Muscle layer of duodenum (tissue), 2 donors: ENCODE data around the gene PPP1CC.
A peak's percentile ranks its signal among the peaks of the same experiment; 100 is the strongest.

Experiments used
- H3K27ac ChIP-seq: one replicate; pipeline ENCODE4 v1.7.0; 2013; ENCODE audit warnings: mild to moderate bottlenecking, low read length
- H3K27me3 ChIP-seq: one replicate; pipeline ENCODE4 v1.7.0; 2013; ENCODE audit warnings: low read depth, mild to moderate bottlenecking, control low read depth, low read length
- H3K36me3 ChIP-seq, 2 donors: one replicate each; pipeline ENCODE4 v1.7.0; 2013; ENCODE audit warnings: low read length in 2 of 2, control low read depth in 1 of 2, mild to moderate bottlenecking in 1 of 2; ENCODE audit not compliant: insufficient read depth in 2 of 2, control insufficient read depth in 1 of 2
- H3K4me1 ChIP-seq, 2 donors: one replicate each; pipeline ENCODE4 v1.7.0; 2013; ENCODE audit warnings: low read length in 2 of 2, mild to moderate bottlenecking in 2 of 2, control low read depth in 1 of 2, moderate library complexity in 1 of 2; ENCODE audit not compliant: insufficient read depth in 2 of 2, control insufficient read depth in 1 of 2
- H3K4me3 ChIP-seq, 2 donors: one replicate each; pipeline ENCODE4 v1.7.0; 2013; ENCODE audit warnings: low read length in 2 of 2, low read depth in 1 of 2, mild to moderate bottlenecking in 1 of 2
- H3K9me3 ChIP-seq, 2 donors: one replicate each; pipeline ENCODE4 v1.7.0; 2013; ENCODE audit warnings: low read length in 2 of 2, control low read depth in 1 of 2, mild to moderate bottlenecking in 1 of 2; ENCODE audit not compliant: control insufficient read depth in 1 of 2
- donor health status: healthy.

PPP1CC gene

DNA sequence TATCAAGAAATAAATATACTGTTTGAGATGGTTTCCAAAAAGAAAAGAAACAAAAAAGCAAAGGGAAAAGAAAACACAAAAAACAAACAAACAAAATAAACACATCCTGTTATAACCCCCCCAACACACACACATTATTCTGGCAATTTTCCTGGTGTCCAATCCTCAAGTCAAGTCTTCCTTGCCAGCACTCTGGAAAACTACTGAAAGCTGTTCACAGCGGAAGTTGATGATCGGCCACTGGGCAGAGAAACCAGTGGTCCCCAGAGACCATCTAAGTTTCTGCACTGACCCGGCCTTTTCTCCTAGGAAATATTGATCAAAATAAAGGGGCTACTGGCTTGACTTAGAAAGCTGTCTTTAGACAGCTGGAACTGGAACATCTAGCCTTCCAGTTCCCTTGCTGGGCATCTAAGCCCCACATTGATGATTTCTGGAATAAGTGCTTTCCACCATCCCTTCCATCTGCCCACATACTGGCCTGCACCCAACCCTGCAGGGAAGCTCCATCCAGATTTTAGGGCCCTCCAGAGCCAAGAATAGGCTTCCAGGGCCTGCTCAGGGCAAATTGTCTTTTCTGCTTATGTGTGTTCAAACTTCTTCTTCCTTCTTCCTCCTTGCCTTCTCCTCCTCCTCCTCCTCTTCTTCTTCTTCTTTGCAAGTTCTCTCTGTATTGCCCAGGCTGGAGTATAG, 11.6 kb upstream of the PPP1CC start:
- H3K36me3 ChIP-seq, result no peaks in the 10 kb centered on the region
- no peak overlapping the region for H3K27ac ChIP-seq
- no peaks in the 10 kb centered on the region for H3K27me3 ChIP-seq
- H3K4me1 ChIP-seq, result no peaks in the 10 kb centered on the region
- H3K4me3 ChIP-seq, result no peak overlapping the region
- H3K9me3 ChIP-seq, result no peaks in the 10 kb centered on the region

DNA sequence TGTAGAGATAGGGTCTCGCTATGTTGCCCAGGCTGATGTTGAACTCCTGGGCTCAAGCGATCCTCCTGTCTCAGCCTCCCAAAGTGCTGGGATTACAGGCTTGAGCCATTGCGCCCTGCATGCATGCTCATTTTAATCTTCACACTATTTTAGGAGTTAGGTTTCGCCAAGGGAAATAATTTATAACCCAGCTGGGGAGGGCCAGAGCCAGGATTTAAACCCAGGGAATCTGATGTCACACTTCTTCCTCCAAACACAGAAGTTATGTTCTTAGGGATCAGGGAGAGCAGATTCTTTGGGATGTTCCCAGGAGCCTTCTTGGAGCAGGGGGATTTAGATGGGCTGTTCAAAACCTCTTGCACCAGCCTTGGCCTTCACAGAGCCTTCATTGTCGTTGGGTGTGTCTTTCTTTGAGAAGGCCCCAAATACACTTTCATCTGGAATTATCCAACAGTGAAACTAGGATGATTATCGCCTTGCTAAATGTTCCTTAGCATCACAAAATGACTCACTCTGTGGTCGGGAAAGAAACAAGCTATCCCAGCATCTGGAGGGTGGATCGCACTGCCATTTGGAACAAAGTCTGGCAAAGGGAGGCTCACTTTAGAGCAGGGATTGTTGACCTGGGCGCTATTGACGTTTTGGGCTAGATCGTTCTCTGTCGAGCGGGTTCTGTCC, 8.2 kb upstream of the PPP1CC start:
- H3K36me3 ChIP-seq, result no peaks in the 10 kb centered on the region
- H3K27ac ChIP-seq, result peak overlapping the region; percentile 39
- H3K27me3 ChIP-seq, result no peaks in the 10 kb centered on the region
- no peaks in the 10 kb centered on the region for H3K9me3 ChIP-seq
- H3K4me1 ChIP-seq, result no peaks in the 10 kb centered on the region
- no peak overlapping the region for H3K4me3 ChIP-seq

DNA sequence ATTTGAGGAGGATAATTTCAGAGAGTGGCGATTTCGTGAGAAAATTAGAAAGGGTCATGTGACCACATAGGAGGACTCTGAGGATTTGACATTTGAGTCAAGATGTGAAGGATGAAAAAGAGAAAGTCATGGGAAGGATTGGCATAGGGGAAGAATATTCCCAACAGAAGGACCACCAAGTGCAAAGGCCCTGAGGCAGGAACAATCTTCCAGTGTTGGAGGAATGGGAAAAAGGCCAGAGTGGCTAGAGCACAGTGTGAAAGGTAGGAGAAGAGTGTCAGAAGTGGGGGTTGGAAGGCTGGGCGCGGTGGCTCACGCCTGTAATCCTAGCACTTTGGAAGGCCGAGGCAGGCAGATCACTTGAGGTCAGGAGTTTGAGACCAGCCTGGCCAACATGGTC, 3.9 kb upstream of the PPP1CC start:
- Histone ChIP-seq H3K4me1 (peaks cover 8 to 21% of the 10 kb centered on the region in 2 donors), H3K27me3 (no peaks in the 10 kb centered on the region), H3K36me3 (no peaks in the 10 kb centered on the region), H3K9me3 (no peaks in the 10 kb centered on the region), H3K27ac (no peak overlapping the region), H3K4me3 (no peak overlapping the region)

DNA sequence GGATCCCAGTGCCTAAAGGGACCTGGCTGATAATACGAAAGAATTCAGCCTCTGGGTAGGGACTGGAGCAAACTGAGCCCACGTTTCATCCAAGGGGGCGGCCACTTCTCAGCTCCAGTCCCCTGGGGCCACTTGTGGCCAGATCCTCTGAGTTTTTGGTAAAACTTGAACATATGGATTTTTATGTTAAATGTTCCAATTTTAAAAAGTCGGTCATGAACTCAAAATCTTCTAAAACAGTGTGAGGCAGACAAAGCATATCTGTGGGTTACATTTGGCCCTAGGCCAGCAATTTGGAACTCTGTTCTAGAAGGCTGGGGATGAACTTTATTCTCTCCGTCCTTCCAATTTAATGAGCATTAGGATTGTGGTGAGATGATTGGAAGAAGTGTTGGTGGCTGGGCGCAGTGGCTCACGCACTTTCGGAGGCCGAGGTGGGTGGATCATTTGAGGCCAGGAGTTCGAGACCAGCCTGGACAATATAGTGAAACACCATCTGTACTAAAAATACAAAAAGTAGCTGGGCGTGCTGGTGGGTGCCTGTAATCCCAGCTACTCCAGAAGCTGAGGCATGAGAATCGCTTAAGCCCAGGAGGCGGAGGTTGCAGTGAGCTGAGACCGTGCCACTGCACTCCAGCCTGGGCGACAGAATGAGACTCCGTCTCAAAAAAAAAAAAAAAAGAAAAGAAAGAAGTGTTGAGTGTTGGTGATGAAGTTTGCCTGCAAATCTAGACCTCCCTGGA, 3.0 kb upstream of the PPP1CC start:
- Histone ChIP-seq H3K27me3 (no peaks in the 10 kb centered on the region), H3K27ac (peak overlapping the region; percentile 54)

DNA sequence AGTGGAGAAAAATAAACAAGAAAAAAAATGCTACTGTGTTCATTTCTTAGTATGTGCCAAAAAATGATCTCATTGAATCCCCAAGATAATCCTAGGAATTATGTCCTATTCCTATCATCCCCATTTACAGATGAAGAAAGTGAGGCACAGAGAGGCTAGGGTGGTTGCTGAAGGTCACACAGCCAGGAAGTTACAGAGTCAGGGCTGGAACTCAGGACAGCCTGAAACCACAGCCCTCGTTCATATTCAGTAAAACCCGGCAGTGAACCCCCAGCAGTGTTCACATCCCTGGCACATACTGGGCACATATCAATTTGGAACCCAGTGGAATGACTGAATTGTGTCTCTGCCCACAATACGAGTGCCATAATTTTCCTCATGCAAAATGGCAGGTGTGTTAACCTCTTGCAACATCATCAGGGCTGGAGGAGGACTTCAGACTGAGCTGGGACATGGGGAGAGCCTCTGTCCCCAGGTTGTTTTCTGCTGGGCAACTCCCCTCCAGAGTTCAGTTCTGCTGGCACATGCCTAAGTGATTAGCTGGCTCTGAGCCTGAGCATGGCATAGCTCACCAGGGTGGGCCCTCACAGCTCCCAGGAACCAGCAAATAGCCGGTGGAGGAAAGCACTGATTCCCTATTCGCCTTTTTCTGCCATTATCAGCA, 2.0 kb upstream of the PPP1CC start:
- H3K4me3 ChIP-seq, result no peak overlapping the region
- no peaks in the 10 kb centered on the region for H3K36me3 ChIP-seq
- H3K4me1 ChIP-seq, result peaks cover 17 to 33% of the 10 kb centered on the region in 2 donors
- H3K27me3 ChIP-seq, result no peaks in the 10 kb centered on the region
- H3K9me3 ChIP-seq, result no peaks in the 10 kb centered on the region
- peak overlapping the region; percentile 54 for H3K27ac ChIP-seq

More for the DNA sequence above, 3.0 kb upstream of the PPP1CC start:
- Histone ChIP-seq H3K4me3 (no peak overlapping the region), H3K9me3 (no peaks in the 10 kb centered on the region), H3K4me1 (peaks cover 10 to 26% of the 10 kb centered on the region in 2 donors), H3K36me3 (no peaks in the 10 kb centered on the region)

- no peaks in the 10 kb centered on the region for H3K27me3 ChIP-seq
- H3K9me3 ChIP-seq, result no peaks in the 10 kb centered on the region
- no peak overlapping the region for H3K27ac ChIP-seq
- H3K4me3 ChIP-seq, result peak overlapping the region; percentile 75 to 77
- peaks cover 21 to 38% of the 10 kb centered on the region in 2 donors for H3K4me1 ChIP-seq
- H3K36me3 ChIP-seq, result no peaks in the 10 kb centered on the region
These were observed 1.5 kb upstream of the PPP1CC start for GRCh38 chr12:110744151-110744571.

- peak overlapping the region; percentile 33 for H3K27ac ChIP-seq
- H3K9me3 ChIP-seq, result no peaks in the 10 kb centered on the region
- H3K4me1 ChIP-seq, result peaks cover 21 to 41% of the 10 kb centered on the region in 2 donors
- peak overlapping the region; percentile 75 to 77 for H3K4me3 ChIP-seq
- no peaks in the 10 kb centered on the region for H3K27me3 ChIP-seq
- H3K36me3 ChIP-seq, result no peaks in the 10 kb centered on the region
These were observed 941 bp upstream of the PPP1CC start for GRCh38 chr12:110743571-110744093.

GRCh38 chr12:110742096-110742717, 484 bp downstream of the PPP1CC start:
- peak overlapping the region; percentile 59 for H3K27ac ChIP-seq
- no peaks in the 10 kb centered on the region for H3K27me3 ChIP-seq
- no peaks in the 10 kb centered on the region for H3K36me3 ChIP-seq
- no peaks in the 10 kb centered on the region for H3K9me3 ChIP-seq
- H3K4me1 ChIP-seq, result peaks cover 21 to 53% of the 10 kb centered on the region in 2 donors
- H3K4me3 ChIP-seq, result peak overlapping the region; percentile 77 to 85

DNA sequence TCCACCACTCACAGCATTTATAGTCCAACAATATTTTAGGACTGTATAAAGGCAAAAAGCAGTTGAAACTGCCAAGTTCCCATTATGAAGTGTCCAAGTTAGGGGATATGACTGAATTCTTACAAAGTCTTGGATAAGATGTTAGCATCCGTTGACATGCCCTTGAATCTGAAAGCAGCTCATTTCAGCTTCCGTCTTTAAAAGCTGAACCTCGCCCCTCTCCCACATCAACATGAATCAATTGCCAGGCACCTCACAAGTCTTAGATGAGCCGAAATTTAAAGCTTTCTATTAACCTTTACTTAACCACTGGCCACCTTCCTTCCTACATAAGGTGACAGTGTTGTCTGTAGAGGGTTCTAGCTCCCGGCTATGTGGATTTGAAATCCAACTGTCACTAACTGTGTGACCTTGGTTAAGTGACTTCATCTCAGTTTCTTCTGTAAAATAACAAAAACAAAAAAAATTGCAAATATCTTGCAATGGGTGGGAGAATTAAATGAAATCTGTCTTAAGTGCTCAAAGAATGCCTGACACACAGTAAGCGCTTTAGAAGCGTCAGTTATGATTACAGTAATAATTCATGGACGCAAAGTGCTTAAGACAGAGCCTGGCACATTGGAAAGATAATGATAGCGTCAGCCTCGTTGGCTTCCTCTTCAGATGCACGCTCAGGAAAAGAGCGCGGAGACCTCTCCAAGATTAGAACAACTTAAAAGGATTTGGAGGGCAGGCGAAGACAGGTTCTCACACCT, 1.2 kb downstream of the PPP1CC start:
- Histone ChIP-seq H3K4me1 (peaks cover 21 to 53% of the 10 kb centered on the region in 2 donors), H3K9me3 (no peaks in the 10 kb centered on the region)

DNA sequence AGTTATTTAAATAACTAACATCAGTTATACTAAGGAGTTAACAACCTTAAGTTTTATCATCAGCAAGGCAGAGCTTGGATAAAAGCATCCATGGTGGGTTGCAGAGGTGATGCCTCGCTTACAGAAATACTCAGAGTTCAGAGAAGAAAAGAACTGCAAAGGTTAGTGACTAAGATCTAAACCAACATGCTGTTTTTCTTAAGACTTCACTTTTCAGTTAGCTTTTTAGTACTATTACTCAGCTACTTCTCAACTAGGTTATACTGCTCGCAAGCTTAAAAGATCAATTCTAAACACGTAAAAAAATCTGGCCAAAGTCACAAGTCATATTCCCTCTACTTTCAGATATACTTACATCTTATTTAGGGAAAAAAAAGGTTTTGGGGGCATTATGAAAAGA, 2.8 kb downstream of the PPP1CC start:
- no peaks in the 10 kb centered on the region for H3K27me3 ChIP-seq
- peak overlapping the region; percentile 45 to 47 for H3K4me3 ChIP-seq
- no peaks in the 10 kb centered on the region for H3K9me3 ChIP-seq
- H3K4me1 ChIP-seq, result peaks cover 21 to 48% of the 10 kb centered on the region in 2 donors
- no peaks in the 10 kb centered on the region for H3K36me3 ChIP-seq
- H3K27ac ChIP-seq, result peak overlapping the region; percentile 14

More for the DNA sequence above, 1.2 kb downstream of the PPP1CC start:
- peak overlapping the region; percentile 77 to 85 for H3K4me3 ChIP-seq
- H3K27ac ChIP-seq, result peak overlapping the region; percentile 59
- no peaks in the 10 kb centered on the region for H3K36me3 ChIP-seq
- H3K27me3 ChIP-seq, result no peaks in the 10 kb centered on the region
